T-helper 2 cell treated with Interferon-gamma antibody and Interleukin-4, amounts not matched to agents 100 ng/mL and 5 ng/mL, for 36 hours (primary cell): ENCODE measurements around the gene PUS1. TPM values are rescaled to one million over a fixed set of nuclear protein-coding genes. Genes with fewer than 3 reads are reported as not detected.
"Not testable (repeated sequence)": the region's sequence is repeated elsewhere in the genome, so short reads cannot be mapped to it uniquely, and the experiment has no call there.

Source experiments
- intact Hi-C: fragments of 100-400 bp; cut with micrococcal nuclease; formaldehyde crosslinking; loops from one replicate; pipeline ENCODE4 v1.15.1; 2023
- total RNA-seq: library from RNA; stranded (reverse); gene quantifications from 2 replicates; pipeline ENCODE4 v1.2.3, GENCODE V29; 2022

PUS1 gene
- total RNA-seq: 68.3 and 69.5 TPM in 2 replicates

GRCh38 chr12:131928711-131929580 lies at the start of gene PUS1:
Gene PUS1, plus strand, starts transcription at chr12:131929276. Its CDS starts 447 bp downstream, at chr12:131929723.
- intact Hi-C loops: loop anchor here (1.0 kb wide), 3 partner anchors 20 to 215 kb away; partner anchors contain the start of genes DDX51, EP400, NOC4L and ULK1

GRCh38 chr12:131882804-131883520 lies 46.1 kb upstream of the PUS1 start:
- intact Hi-C loops: no loop called here

- intact Hi-C loops: no loop called here
These were observed 45.6 kb upstream of the PUS1 start for GRCh38 chr12:131883521-131883900.

- intact Hi-C loops: not testable (repeated sequence)
These were observed 44.0 kb upstream of the PUS1 start for GRCh38 chr12:131885076-131885475.

DNA sequence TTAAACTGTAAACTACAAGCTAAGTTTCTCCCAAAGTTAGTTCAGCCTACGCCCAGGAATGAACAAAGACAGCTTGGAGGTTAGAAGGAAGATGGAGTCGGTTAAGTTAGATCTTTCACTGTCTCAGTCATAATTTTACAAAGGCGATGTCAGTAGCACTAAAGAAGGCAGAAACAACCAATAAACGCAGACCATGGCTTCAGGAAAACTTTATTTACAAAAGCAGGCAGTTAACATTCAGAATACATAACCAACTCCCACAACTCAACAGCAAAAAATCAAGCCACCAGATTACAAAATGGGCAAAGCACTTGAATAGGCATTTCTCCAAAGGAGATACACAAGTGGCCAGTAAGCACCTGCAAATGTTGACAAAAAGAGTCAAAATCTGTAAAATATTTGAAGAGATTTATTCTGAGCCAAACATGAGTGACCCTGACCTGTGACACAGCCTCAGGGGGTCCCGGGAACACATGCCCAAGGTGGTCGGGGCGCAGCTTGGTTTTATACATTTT lies 43.5 kb upstream of the PUS1 start:
- intact Hi-C loops: no loop called here

- intact Hi-C loops: loop anchor here (10.0 kb wide), 1 partner anchor 253 kb away; the partner anchor contains the start of genes DDX51 and NOC4L
These were observed 37.4 kb upstream of the PUS1 start for GRCh38 chr12:131891722-131892121.

GRCh38 chr12:131892711-131893604 lies 36.1 kb upstream of the PUS1 start:
- intact Hi-C loops: loop anchor here (10.0 kb wide), 1 partner anchor 252 kb away; the partner anchor contains the start of genes DDX51 and NOC4L

DNA sequence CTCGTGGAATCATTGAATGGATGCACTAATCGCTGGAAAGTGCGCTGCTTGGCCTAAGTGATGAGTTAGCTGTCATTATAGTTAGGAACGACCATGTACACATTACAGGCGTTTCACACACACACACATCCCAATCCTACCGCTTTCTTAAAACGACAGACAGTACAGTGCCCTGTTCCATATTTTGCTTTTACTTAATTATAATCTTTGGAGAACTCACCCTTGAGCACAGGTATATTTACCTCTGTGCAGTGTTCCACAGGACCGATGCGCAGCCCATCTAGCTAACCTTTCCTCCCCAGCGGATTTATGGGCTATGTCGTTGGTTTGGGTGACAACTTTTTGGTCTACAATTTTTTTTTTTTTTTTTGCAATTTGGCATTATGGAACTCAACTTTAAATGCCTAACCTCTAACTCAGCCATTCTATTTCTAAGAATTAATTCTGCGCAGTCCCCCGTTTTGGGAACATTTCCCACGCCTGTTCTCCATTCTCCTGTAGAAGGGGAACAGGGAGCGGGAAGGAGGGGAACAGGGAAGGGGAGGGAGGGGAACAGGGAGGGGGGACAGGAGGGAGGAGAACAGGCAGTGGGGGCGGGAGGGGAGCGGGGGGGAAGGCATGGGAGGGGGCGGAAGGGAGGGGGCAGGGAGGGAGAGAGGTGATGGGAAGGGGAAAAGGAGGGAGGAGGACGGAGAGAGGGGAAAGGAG lies 35.3 kb upstream of the PUS1 start:
- intact Hi-C loops: loop anchor here (1.0 to 10.0 kb wide), 3 partner anchors 36 to 251 kb away; partner anchors contain the start of genes DDX51, EP400, NOC4L and PUS1

- intact Hi-C loops: loop anchor here (1.0 to 10.0 kb wide), 3 partner anchors 35 to 250 kb away; partner anchors contain the start of genes DDX51, EP400, NOC4L and PUS1
These were observed 34.7 kb upstream of the PUS1 start, which contains the start of gene ULK1 for GRCh38 chr12:131894313-131894860. Gene ULK1, plus strand, starts transcription at chr12:131894622. Its CDS starts 380 bp downstream, at chr12:131895002.

GRCh38 chr12:131894981-131895639 lies 34.0 kb upstream of the PUS1 start:
- intact Hi-C loops: loop anchor here (1.0 to 10.0 kb wide), 3 partner anchors 34 to 250 kb away; partner anchors contain the start of genes DDX51, EP400, NOC4L and PUS1

- intact Hi-C loops: loop anchor here (1.0 to 10.0 kb wide), 2 partner anchors 249 to 294 kb away; partner anchors contain the start of genes DDX51 and NOC4L
These were observed 33.4 kb upstream of the PUS1 start for GRCh38 chr12:131895640-131896079.

DNA sequence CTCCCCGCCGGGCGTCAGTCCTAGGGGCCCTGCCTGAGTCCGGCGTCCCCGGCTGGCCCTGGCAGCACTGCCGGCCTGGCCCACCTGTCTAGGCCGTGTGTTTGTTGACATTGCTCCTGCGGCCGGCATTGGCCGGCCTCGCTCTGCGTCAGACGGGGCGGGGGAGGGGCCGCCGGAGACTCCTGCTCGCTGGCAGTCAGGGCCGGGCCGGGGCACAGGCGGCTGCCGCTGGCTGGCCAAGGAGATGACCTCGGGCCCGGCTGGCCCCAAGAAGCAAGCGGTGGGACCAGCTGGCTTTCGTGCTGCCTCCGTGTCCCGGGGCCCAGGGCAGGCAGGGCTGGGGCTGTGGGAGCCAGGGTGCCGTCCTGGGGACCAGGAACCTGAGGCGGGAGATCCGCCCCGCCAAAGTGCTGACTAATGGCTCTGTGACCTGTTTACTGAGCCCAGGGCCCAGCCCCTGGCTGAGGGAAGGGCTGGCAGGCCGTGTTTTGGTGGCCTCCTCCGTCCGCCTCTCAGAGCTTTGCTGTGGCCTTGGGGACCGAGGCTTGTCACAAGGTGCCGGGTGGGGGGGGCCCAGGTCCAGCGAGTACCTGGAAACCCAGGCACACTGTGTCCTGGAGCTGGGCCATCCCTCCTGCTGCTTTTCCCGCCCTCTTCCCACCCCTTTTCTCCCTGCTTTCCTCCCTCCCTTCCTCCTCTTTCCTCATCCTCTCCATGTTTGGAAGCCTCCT lies 32.8 kb upstream of the PUS1 start:
- intact Hi-C loops: loop anchor here (1.0 to 10.0 kb wide), 2 partner anchors 249 to 293 kb away; partner anchors contain the start of genes DDX51 and NOC4L

DNA sequence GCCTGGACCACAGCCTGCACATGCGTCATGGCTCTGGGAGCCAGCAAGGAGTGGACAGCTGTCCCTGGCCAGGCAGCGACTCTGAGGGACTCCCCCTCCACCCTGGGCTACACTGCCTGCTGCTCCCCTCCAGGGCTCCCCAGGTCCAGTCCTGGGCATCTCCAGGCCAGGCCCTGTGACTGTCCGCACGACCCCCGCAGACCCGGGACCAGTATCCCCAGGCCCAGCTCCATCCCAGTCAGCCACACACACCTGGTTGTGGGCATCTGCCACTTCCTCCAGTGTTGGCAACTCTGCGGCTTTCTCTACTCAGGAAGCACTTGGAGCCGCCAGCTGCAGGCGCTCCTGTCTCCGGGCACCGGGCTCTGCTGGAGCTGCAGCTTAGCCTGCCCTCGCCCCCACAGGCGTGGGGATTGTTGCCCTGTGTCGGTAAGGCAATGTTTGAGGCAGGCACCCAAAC lies 32.2 kb upstream of the PUS1 start:
- intact Hi-C loops: loop anchor here (1.0 to 10.0 kb wide), 2 partner anchors 248 to 292 kb away; partner anchors contain the start of genes DDX51 and NOC4L

DNA sequence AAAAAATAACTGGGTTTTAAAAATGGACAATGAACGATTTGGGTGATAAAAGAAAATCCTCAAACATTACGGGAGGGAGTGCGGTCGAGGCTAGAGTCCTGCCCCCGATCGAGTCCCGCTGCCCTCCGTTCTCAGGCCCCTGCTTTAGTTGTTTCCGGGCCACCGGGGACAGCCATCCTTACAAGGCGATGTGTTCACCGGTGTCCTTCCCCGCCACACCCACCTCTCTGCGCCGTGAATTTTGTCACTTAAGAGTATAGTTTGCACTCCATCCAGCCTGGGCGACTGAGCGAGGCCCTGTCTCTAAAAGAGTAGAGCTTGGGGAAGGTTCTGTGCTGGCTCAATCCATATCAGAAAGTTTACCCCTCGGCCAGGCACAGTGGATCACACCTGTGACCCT lies 31.8 kb upstream of the PUS1 start:
- intact Hi-C loops: loop anchor here (10.0 kb wide), 1 partner anchor 248 kb away; the partner anchor contains the start of genes DDX51 and NOC4L

DNA sequence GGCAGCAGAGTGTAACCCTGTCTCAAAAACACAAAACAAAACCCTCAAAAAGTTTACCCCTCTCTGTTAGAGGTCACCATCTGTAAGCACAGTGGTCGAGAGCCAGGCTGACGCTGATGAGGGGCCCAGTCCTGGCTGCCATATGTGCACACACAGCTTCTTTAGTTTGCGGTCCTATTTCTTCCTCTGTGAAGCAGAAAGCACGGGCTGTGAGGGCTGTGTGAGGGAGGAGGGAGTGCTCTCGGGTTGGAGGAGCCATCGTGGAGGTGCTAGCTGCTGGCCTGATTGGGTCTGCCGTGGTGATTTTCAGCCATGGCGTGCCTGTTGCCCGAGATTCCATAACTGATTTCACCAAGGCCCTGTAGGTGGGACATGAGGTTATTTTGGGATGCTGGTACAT lies 31.2 kb upstream of the PUS1 start:
- intact Hi-C loops: loop anchor here (10.0 kb wide), 1 partner anchor 247 kb away; the partner anchor contains the start of genes DDX51 and NOC4L

DNA sequence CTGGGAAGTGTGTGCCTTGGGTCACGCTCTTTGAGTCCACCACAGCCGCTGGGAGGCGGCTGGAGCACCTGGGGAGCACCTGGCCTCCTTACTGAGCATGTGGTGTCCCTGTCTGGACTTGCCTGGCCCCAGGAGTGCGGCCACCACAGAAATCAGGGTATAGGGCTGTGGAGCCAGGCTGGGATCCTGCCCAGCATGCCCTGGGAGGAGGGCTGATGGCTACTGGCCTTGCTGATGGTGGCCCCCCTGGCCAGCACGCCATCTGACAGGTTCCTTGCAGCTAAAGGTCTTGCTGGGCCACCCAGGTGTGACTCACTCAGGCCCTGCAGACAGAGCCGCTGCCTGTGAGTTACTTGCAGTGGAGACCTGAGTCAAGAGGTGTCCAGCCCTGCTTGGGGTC lies 28.7 kb upstream of the PUS1 start:
- intact Hi-C loops: no loop called here
